ENCODE data around the gene FCHSD2.
"Not testable (repeated sequence)": the region's sequence is repeated elsewhere in the genome, so short reads cannot be mapped to it uniquely, and the experiment has no call there.

Gene FCHSD2

GRCh38 chr11:72793425-72794367 is 348.4 kb downstream of the FCHSD2 start, which contains the start of gene STARD10:
Gene STARD10, minus strand, starts transcription at chr11:72794047. Its CDS starts 12,866 bp downstream, at chr11:72781181.
- Histone ChIP-seq H3K9ac (ENCODE audit: low read depth, low read length) (peak within 1 kb of the TSS; percentile 57), H3K79me2 (ENCODE audit: insufficient read depth, low read length) (peaks cover 8% of the 10 kb centered on the region; the same call in 1 of the 2 replicates), H3K4me3 (ENCODE audit: low read depth in 1 of 2, low read length in 2 of 2) (peak within 1 kb of the TSS; percentile 49 to 76; a peak in 3 of 4 replicates), H3K4me2 (ENCODE audit: insufficient read depth, low read length) (peak within 1 kb of the TSS; percentile 82), H2AFZ (ENCODE audit: low read depth, low read length) (peak within 1 kb of the TSS; percentile 86), H3K4me1 (ENCODE audit: insufficient read depth, low read length) (peaks cover 24% of the 10 kb centered on the region), H4K20me1 (ENCODE audit: insufficient read depth, low read length) (no peaks in the 10 kb centered on the region), H3K36me3 (ENCODE audit: insufficient read depth, low read length) (no peaks in the 10 kb centered on the region), H3K27ac (ENCODE audit: low read length) (peak within 1 kb of the TSS; percentile 94), H3K27me3 (ENCODE audit: insufficient read depth, low read length, poor library complexity) (no peaks in the 10 kb centered on the region), H3K9me3 (ENCODE audit: insufficient read depth, low read length, severe bottlenecking) (no peaks in the 10 kb centered on the region)
- TF ChIP-seq EZH2 (IDR thresholded peaks at IDR 0.05; ENCODE audit: borderline replicate concordance, low read depth, low read length, severe bottlenecking): no peak
- TF ChIP-seq, protein P1, sequence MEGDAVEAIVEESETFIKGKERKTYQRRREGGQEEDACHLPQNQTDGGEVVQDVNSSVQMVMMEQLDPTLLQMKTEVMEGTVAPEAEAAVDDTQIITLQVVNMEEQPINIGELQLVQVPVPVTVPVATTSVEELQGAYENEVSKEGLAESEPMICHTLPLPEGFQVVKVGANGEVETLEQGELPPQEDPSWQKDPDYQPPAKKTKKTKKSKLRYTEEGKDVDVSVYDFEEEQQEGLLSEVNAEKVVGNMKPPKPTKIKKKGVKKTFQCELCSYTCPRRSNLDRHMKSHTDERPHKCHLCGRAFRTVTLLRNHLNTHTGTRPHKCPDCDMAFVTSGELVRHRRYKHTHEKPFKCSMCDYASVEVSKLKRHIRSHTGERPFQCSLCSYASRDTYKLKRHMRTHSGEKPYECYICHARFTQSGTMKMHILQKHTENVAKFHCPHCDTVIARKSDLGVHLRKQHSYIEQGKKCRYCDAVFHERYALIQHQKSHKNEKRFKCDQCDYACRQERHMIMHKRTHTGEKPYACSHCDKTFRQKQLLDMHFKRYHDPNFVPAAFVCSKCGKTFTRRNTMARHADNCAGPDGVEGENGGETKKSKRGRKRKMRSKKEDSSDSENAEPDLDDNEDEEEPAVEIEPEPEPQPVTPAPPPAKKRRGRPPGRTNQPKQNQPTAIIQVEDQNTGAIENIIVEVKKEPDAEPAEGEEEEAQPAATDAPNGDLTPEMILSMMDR (IDR thresholded peaks at IDR 0.05; ENCODE audit: borderline replicate concordance, extremely low read depth, low read length, poor library complexity, severe bottlenecking): peak; percentile 93
- peak; percentile 92 for ATAC-seq (ENCODE audit: insufficient read depth, low read depth)
- DNase-seq: peak; percentile 96

- peak overlapping the region; percentile 57 for H3K9ac ChIP-seq (ENCODE audit: low read depth, low read length)
Observed at GRCh38 chr11:72793076-72793424, 349.1 kb downstream of the FCHSD2 start.

GRCh38 chr11:72792437-72793021 is 349.6 kb downstream of the FCHSD2 start:
- peak overlapping the region; percentile 86 for H2AFZ ChIP-seq (ENCODE audit: low read depth, low read length)
- peak overlapping the region; percentile 82 for H3K4me2 ChIP-seq (ENCODE audit: insufficient read depth, low read length)
- peak overlapping the region in 1 of 2 experiments; percentile 76; a peak in 3 of 4 replicates for H3K4me3 ChIP-seq (ENCODE audit: low read depth in 1 of 2, low read length in 2 of 2)
- H3K27ac ChIP-seq (ENCODE audit: low read length): peak overlapping the region; percentile 94
- H3K79me2 ChIP-seq (ENCODE audit: insufficient read depth, low read length): peaks cover 8% of the 10 kb centered on the region; the same call in 1 of the 2 replicates
- peak overlapping the region; percentile 57 for H3K9ac ChIP-seq (ENCODE audit: low read depth, low read length)
- peaks cover 24% of the 10 kb centered on the region for H3K4me1 ChIP-seq (ENCODE audit: insufficient read depth, low read length)
- TF ChIP-seq, protein P1 (IDR thresholded peaks at IDR 0.05; ENCODE audit: borderline replicate concordance, extremely low read depth, low read length, poor library complexity, severe bottlenecking): no peak
- TF ChIP-seq EZH2 (IDR thresholded peaks at IDR 0.05; ENCODE audit: borderline replicate concordance, low read depth, low read length, severe bottlenecking): no peak
- no peaks in the 10 kb centered on the region for H3K27me3 ChIP-seq (ENCODE audit: insufficient read depth, low read length, poor library complexity)
- no peaks in the 10 kb centered on the region for H4K20me1 ChIP-seq (ENCODE audit: insufficient read depth, low read length)
- H3K9me3 ChIP-seq (ENCODE audit: insufficient read depth, low read length, severe bottlenecking): no peaks in the 10 kb centered on the region
- no peak for ATAC-seq (ENCODE audit: insufficient read depth, low read depth)
- H3K36me3 ChIP-seq (ENCODE audit: insufficient read depth, low read length): no peaks in the 10 kb centered on the region
- DNase-seq: no peak

More at GRCh38 chr11:72793076-72793424, 349.1 kb downstream of the FCHSD2 start:
- H3K27me3 ChIP-seq (ENCODE audit: insufficient read depth, low read length, poor library complexity): no peaks in the 10 kb centered on the region
- DNase-seq (no peak), ATAC-seq (ENCODE audit: insufficient read depth, low read depth) (no peak)
- H3K4me1 ChIP-seq (ENCODE audit: insufficient read depth, low read length): peaks cover 24% of the 10 kb centered on the region
- H3K79me2 ChIP-seq (ENCODE audit: insufficient read depth, low read length): peaks cover 8% of the 10 kb centered on the region; the same call in 1 of the 2 replicates
- TF ChIP-seq EZH2 (IDR thresholded peaks at IDR 0.05; ENCODE audit: borderline replicate concordance, low read depth, low read length, severe bottlenecking): no peak
- TF ChIP-seq, protein P1 (IDR thresholded peaks at IDR 0.05; ENCODE audit: borderline replicate concordance, extremely low read depth, low read length, poor library complexity, severe bottlenecking): no peak
- H3K9me3 ChIP-seq (ENCODE audit: insufficient read depth, low read length, severe bottlenecking): no peaks in the 10 kb centered on the region
- H3K4me3 ChIP-seq (ENCODE audit: low read depth in 1 of 2, low read length in 2 of 2): peak overlapping the region; percentile 17 to 76; a peak in 3 of 4 replicates
- H3K36me3 ChIP-seq (ENCODE audit: insufficient read depth, low read length): no peaks in the 10 kb centered on the region
- H3K27ac ChIP-seq (ENCODE audit: low read length): peak overlapping the region; percentile 94
- H4K20me1 ChIP-seq (ENCODE audit: insufficient read depth, low read length): no peaks in the 10 kb centered on the region
- peak overlapping the region; percentile 86 for H2AFZ ChIP-seq (ENCODE audit: low read depth, low read length)
- peak overlapping the region; percentile 82 for H3K4me2 ChIP-seq (ENCODE audit: insufficient read depth, low read length)

DNA sequence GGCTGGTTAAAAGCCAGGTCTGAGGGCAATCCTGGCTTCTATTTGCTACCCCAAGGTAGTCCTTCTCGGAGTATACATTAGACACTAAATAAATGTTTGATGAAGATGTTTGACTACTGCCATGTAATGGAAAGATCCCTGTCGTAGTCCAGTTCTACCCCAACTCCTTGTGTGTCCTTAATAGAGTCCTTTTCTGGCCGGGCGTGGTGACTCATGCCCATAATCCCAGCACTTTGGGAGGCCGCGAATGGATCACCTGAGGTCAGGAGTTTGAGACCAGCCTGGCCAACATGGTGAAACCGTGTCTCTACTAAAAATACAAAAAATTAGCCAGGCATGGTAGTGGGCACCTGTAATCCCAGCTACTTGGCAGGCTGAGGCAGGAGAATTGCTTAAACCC is 350.9 kb downstream of the FCHSD2 start:
- not testable (repeated sequence) for H3K79me2 ChIP-seq (ENCODE audit: insufficient read depth, low read length); H3K9me3 ChIP-seq (ENCODE audit: insufficient read depth, low read length, severe bottlenecking); H3K27me3 ChIP-seq (ENCODE audit: insufficient read depth, low read length, poor library complexity); H3K27ac ChIP-seq (ENCODE audit: low read length); H4K20me1 ChIP-seq (ENCODE audit: insufficient read depth, low read length); H3K36me3 ChIP-seq (ENCODE audit: insufficient read depth, low read length); H3K9ac ChIP-seq (ENCODE audit: low read depth, low read length); DNase-seq; H3K4me3 ChIP-seq (ENCODE audit: low read depth in 1 of 2, low read length in 2 of 2); ATAC-seq (ENCODE audit: insufficient read depth, low read depth); H2AFZ ChIP-seq (ENCODE audit: low read depth, low read length)
- H3K4me2 ChIP-seq (ENCODE audit: insufficient read depth, low read length): 0 out of 2 replicates have a peak overlapping the region, but pooled peaks have one; percentile 8
- peaks cover 24% of the 10 kb centered on the region for H3K4me1 ChIP-seq (ENCODE audit: insufficient read depth, low read length)

Data from DND-41 (cell line).